ENCODE results near the gene ATRIP.
"Not testable (repeated sequence)": the region's sequence is repeated elsewhere in the genome, so short reads cannot be mapped to it uniquely, and the experiment has no call there.

ATRIP gene

GRCh38 chr3:48470286-48470685 lies 23.7 kb downstream of the ATRIP start:
- DNase-seq: no peak

- DNase-seq: no peak
Measured at GRCh38 chr3:48472673-48472922, 26.1 kb downstream of the ATRIP start.

GRCh38 chr3:48472923-48473616 lies 26.5 kb downstream of the ATRIP start:
- DNase-seq: peak; percentile 89

- no peak for DNase-seq
Measured at GRCh38 chr3:48473617-48473952, 27.0 kb downstream of the ATRIP start.

GRCh38 chr3:48474031-48474430 lies 27.5 kb downstream of the ATRIP start:
- not testable (repeated sequence) for DNase-seq

- no peak for DNase-seq
Measured at GRCh38 chr3:48474619-48475018, 28.1 kb downstream of the ATRIP start.

GRCh38 chr3:48475188-48475587 lies 28.7 kb downstream of the ATRIP start:
- no peak for DNase-seq

- DNase-seq: no peak
Measured at GRCh38 chr3:48476426-48477053, 30.0 kb downstream of the ATRIP start.

GRCh38 chr3:48477959-48478520 lies 31.5 kb downstream of the ATRIP start:
- no peak for DNase-seq

GRCh38 chr3:48478626-48479555 lies 32.4 kb downstream of the ATRIP start:
- no peak for DNase-seq

GRCh38 chr3:48480891-48481290 lies 34.4 kb downstream of the ATRIP start:
- DNase-seq: not testable (repeated sequence)

- DNase-seq: not testable (repeated sequence)
Measured at GRCh38 chr3:48482822-48483221, 36.3 kb downstream of the ATRIP start.

GRCh38 chr3:48486952-48487351 lies 40.4 kb downstream of the ATRIP start:
- no peak for DNase-seq

GRCh38 chr3:48492461-48493202 lies 46.1 kb downstream of the ATRIP start:
- DNase-seq: no peak

- DNase-seq: no peak
Measured at GRCh38 chr3:48493203-48493501, 46.6 kb downstream of the ATRIP start.

- no peak for DNase-seq
Measured at GRCh38 chr3:48500656-48501055, 54.1 kb downstream of the ATRIP start.

GRCh38 chr3:48501196-48501595 lies 54.7 kb downstream of the ATRIP start:
- no peak for DNase-seq

- no peak for DNase-seq
Measured at GRCh38 chr3:48502121-48502520, 55.6 kb downstream of the ATRIP start.

GRCh38 chr3:48502728-48503168 lies 56.2 kb downstream of the ATRIP start:
- DNase-seq: no peak

- no peak for DNase-seq
Measured at GRCh38 chr3:48503401-48504050, 57.0 kb downstream of the ATRIP start.

GRCh38 chr3:48504051-48504946 lies 57.8 kb downstream of the ATRIP start, which contains the start of gene SHISA5:
Gene SHISA5 (minus strand): TSS chr3:48504174. CDS start chr3:48504094, 80 bp downstream.
- peak; percentile 44 for DNase-seq
